Fibroblast of the conjunctiva (primary cell): ENCODE measurements around the gene TNFRSF4.

ENCODE experiments used
- DNase-seq: peaks from one replicate; pipeline ENCODE4 v3.0.0-alpha.2; 2010; ENCODE audit warnings: low read depth

Gene TNFRSF4

DNA sequence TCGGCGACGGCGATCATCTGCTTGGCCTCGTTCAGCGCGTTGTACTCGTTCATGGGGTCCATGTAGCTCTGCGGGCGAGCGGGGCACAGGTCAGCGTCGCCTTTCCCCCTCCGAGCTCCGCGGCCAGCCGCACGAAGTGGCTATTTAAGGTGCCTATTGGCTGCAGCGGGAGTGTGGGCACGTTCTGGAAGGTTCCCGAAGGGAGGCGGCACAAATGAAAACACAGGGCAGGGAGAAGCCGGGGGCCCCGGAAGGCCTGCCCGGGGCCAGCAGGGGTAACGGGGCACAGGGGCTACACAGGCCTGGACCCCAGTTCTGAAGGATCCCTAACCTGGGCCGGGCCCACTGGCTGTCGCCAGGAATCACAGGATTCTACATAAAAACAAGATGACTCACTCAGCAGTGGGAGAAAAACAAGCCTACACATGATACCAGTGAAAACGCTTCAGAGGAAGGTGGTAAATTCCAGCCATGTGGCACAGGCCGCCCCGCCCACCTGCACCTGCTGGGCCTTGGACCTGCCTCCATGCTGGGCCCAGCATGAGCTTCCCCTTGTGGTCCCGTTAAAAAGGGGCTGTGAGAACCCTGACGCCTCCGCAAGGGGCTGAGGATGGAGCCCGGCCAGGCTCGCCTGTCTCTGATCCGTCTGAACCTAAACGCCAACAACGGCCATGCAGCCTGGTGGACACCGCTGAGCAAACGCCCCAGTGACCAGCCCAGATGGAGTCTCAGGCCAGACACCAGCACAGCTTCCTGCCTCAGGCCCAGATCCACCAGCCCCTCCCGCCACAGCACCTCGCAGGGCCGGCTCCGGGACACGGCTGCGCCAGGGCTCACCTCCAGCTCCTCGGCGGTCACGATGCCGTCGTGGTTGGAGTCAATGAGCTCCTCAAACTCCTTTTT, 3.9 kb upstream of the TNFRSF4 start:
- no peak for DNase-seq

- no peak for DNase-seq
These were observed 3.0 kb upstream of the TNFRSF4 start for GRCh38 chr1:1216770-1217620.

DNA sequence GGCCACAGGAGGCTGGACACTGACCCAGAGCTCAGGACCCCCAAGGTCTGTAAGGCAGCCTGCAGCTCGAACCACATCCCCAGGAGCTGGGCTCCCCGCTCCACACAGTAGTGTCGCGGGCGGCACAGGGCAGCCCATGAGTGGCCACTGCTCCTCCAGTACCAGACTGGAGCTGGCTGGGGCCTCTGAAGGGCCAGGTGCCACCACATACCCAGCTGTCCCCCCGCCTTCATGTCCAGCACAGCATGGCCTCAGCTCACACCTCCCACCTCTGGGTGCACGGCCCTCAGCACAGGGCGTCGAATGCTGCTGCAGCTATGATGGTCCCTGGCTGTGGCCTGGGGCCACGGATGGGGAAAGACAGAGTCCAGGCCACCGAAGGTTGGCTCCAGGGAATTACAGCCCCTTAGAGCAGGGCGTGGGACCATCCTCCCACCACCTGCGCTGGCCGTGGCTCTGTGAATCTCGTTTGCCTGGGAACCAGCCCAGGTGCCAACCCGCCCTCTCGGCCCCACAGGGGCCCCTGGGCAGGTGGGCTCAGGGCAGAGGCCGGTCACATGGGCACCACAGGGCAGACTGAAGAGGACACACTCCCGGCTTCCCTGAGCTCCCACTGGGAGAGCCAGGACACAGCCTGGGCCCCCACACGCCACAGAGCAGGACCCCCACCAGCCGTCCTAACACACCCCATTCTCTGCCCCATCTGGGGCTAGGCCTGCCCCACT, 2.1 kb upstream of the TNFRSF4 start:
- DNase-seq = no peak

- DNase-seq = no peak
These were observed 1.2 kb upstream of the TNFRSF4 start for GRCh38 chr1:1215080-1215676.

DNA sequence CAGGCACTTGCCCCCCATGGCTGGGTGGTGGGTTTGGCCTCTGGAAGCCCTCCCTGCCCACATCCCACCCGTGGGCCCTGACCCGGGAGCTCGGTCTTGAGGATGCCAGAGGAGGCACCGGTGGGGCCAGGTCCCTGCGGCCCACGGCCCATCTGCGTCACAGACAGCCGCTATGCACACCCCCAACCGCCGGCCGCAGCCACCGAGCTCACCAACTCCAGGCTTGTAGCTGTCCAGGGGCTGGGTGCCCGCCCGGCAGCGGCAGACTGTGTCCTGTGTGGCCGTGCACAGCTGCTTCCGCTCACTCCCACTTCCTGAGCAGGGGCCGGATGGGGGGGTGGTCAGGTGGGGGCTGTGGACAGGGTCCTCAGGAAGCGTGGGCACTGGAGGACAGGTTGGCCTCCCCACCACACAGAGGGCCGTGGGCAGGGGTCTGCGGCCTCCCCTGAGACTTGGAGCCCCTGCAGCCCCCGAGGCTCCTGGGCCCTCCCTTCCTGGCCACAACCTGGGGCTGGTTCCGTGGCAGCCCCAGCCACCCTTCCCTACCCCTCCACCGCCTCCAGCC, 1.1 kb downstream of the TNFRSF4 start:
- no peak for DNase-seq

DNA sequence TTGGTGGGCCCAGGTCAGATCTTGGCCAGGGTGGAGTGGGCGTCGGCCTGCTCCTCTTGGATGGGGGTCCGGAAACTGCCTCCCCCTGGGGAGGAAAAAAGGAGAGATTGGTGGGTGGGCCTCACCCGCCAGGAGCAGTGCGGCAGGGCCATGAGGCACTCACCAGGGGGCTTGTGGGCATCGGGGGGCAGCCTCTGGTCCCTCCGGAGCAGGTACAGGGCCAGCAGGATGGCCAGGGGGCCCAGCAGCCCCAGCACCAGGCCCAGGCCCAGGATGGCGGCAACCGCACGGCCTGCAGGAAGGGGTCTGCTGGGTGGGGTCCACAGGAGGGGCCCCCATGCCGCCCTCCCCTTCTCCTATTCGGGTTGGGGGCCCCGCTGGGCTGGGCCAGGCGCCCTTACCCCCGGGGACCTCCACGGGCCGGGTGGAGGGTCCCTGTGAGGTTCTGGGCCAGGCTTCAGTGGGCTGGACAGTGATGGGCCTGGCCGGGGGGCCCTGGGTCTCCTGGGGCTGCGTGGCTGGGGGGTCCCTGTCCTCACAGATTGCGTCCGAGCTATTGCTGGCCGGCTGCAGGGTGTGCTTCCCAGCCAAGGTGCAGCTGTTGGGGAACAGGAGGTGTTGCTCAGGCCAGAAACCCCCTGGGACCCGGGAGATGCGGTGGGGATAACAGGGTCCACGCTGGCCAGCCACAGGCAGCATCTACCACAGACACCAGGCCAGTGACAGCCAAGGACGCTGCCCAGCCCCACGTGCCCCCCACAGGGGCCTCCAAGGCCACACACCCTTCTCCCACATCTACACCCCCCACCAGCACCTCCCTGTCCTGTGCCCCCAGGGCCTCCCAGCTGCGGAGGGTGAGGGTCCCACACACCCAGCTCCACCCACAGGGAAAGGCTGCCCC, 2.2 kb downstream of the TNFRSF4 start:
- no peak for DNase-seq

- DNase-seq = no peak
These were observed 3.0 kb downstream of the TNFRSF4 start for GRCh38 chr1:1210726-1211540.

GRCh38 chr1:1208713-1209433, 5.1 kb downstream of the TNFRSF4 start:
- DNase-seq = no peak

GRCh38 chr1:1207571-1207892, 6.4 kb downstream of the TNFRSF4 start:
- DNase-seq = no peak

GRCh38 chr1:1206966-1207531, 6.9 kb downstream of the TNFRSF4 start:
- no peak for DNase-seq

DNA sequence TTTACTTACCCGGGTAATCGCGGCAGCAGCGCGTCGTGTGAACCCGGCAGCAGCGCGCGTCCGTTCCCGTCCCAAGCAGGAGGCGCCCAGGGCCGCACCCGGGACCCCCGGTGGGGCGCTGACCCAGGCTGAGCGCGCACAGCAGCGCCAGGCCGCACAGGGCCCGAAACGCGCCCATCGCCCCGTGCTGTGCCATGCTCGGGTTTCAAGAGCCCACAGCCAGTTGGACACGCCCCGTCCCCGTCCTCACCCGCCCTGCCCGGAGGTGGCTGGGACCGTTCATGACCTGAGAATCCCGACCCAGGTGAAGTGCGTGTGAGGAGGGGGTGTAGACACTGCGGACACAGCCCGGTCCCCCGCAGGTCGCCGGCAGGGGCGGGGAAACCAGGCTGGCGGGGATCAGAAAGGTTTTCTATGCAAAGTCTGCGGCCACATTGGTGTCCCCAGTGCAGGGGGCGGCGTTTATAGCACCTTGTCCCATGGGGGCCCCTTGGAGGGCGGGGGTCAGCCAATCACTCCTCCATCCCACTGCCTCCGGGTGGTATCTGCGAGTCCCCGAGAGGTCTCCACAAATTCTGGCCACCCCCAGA, 7.5 kb downstream of the TNFRSF4 start, which contains the start of gene TNFRSF18:
Gene TNFRSF18, minus strand, starts transcription at position 217 of the 590 bp plus-strand sequence. Its CDS starts 21 bp downstream, at position 196.
- no peak for DNase-seq

DNA sequence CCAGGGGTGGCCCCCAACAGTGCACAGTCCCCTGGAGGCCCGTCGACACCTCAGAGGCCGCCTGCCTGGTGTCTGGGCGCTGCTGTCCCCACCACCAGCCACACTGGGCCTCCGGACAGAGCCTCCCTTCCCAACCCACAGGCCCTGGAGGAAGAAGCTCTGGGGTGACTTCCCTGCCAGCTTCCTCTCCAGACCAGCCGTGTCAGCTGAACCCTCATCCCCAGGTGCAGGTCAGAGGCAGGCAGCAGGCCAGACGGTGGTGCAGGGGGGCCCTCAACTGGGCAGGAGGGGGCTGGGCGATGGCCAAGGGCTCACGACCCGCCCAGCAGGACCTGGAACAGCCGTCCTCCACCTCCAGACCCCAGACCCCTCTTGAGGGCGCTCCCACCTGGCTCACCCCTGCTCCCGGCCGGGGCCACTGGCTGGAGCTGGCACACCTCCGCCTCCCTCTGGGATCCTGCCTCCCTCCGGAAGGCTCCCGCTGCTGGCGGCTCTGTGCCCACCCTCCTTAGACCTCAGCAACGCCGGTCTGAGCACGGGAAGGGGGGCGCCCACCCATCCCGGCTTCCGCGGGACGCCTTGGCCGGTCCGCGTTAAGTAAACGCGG, 8.1 kb downstream of the TNFRSF4 start:
- no peak for DNase-seq

DNA sequence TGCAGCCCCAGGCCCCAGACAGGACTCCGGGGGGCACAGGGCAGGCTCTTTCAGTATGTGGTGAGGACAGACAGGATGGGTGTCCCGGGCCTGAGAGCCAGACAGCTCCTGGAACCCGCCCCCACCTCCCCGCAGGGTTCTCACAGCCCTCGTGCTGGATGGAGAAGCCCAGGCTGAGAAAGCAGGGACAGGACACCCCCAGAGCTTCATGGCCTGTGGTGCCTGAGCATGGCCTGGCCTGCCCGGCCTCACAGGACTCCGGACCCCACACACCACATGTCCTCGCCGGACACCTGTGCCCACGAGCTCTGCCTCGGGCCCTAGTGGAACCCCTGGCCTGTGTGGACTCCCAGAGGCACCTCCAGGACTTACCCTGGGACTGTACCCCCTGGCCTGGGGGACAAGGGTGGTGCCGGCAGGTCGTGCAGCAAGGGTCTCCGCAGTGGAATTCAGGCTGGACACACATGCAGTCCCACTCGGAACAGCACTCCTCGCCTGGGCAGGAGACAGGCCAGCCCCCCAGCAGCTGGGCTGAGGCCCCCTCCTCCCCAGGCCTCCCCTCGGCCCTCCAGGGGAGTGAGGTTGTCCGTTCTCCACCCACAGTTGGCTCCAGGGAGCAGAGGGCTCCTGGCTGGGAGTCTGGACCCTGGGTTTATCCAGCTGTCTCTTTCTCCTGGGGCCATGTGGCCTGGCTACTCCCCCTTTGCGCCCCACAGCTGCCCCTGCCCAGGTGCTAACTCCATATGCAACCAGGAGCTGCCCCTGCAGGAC, 8.8 kb downstream of the TNFRSF4 start:
- no peak for DNase-seq

- no peak for DNase-seq
These were observed 9.5 kb downstream of the TNFRSF4 start for GRCh38 chr1:1204425-1204920.

DNA sequence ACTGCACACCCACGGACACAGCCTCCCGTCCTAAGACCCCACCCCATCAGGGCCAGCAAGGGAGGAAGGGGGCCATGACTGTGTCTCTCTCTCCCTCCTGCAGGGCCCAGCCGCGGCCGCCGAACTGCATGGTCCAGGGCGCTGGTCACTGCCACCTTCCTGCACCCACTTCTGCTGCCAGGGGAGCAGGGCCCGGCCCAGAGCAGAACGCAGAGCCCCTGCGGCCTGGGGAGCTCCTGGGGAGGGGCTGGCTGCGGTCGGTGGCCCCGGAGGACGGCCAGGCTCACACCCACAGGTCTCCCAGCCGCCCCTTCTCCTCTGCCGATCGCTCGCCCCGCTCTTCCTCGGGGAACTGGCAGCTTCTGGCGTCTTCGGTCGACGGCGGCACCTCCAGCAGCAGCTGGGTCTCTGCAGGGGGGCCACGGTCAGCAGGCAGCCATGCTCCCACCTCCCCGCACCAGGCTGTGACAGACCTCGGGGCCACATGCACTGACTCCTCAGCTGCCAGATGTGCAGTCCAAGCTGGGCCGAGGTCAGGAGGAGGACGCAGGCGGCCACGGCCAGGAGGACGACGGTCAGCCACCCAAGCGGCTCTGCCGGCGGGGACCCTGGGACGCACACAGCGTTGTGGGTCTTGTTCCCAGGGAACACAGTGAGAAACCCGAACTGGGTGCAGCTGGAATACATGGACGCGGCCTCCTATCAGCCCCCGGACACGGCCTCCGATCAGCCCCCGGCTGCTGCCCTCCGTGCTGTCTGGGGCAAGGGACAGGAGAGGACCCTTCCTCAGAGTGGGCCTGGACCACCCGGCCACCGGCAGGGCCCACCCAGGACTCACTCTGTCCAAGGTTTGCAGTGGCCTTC, 10.2 kb downstream of the TNFRSF4 start:
- DNase-seq = no peak
